ENCODE measurements around the gene GGNBP2.
"Not testable (repeated sequence)": the region's sequence is repeated elsewhere in the genome, so short reads cannot be mapped to it uniquely, and the experiment has no call there.

- TF ChIP-seq, protein P1, sequence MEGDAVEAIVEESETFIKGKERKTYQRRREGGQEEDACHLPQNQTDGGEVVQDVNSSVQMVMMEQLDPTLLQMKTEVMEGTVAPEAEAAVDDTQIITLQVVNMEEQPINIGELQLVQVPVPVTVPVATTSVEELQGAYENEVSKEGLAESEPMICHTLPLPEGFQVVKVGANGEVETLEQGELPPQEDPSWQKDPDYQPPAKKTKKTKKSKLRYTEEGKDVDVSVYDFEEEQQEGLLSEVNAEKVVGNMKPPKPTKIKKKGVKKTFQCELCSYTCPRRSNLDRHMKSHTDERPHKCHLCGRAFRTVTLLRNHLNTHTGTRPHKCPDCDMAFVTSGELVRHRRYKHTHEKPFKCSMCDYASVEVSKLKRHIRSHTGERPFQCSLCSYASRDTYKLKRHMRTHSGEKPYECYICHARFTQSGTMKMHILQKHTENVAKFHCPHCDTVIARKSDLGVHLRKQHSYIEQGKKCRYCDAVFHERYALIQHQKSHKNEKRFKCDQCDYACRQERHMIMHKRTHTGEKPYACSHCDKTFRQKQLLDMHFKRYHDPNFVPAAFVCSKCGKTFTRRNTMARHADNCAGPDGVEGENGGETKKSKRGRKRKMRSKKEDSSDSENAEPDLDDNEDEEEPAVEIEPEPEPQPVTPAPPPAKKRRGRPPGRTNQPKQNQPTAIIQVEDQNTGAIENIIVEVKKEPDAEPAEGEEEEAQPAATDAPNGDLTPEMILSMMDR (IDR thresholded peaks at IDR 0.05) = not testable (repeated sequence)
- not testable (repeated sequence) for TF ChIP-seq POLR2AphosphoS5 (IDR thresholded peaks at IDR 0.05); POLR2A (IDR thresholded peaks at IDR 0.05); EP300 (IDR thresholded peaks at IDR 0.05; ENCODE audit: low read depth)
Observed at GRCh38 chr17:36508439-36508838, 36.3 kb upstream of the GGNBP2 start.

Measured in transverse colon (tissue), 4 donors.